K562 (cell line): ENCODE results near the gene SRPRA. TPM values are rescaled to one million over a fixed set of nuclear protein-coding genes. Genes with fewer than 3 reads are reported as not detected.

ENCODE experiments used
- ARHGAP35 ChIP-seq: fragments of 450-650 bp; IDR thresholded peaks from 2 replicates; pipeline ENCODE4 v1.6.1; 2018; ENCODE audit not compliant: partially characterized antibody
- BACH1 ChIP-seq: fragments of 200-800 bp; sonication (Bioruptor generic); IDR thresholded peaks from 2 replicates; pipeline ENCODE4 v1.6.1; 2016; ENCODE audit warnings: missing genetic modification characterization, missing compliant biosample characterization
- CREM ChIP-seq: IDR thresholded peaks from 2 replicates; pipeline ENCODE4 v1.6.1; 2014; ENCODE audit warnings: antibody characterized with exemption, low read depth
- GATAD2A ChIP-seq: fragments of 450-650 bp; IDR thresholded peaks from 2 replicates; pipeline ENCODE4 v1.6.1; 2017
- GTF3C2 ChIP-seq: IDR thresholded peaks from 3 replicates; pipeline ENCODE4 v1.6.1; 2011; ENCODE audit warnings: borderline replicate concordance, mild to moderate bottlenecking, moderate library complexity; ENCODE audit not compliant: insufficient read length; ENCODE audit errors: extremely low read depth
- NEUROD1 ChIP-seq: fragments of 150-350 bp; IDR thresholded peaks from 2 replicates; pipeline ENCODE4 v1.6.1; 2014; ENCODE audit warnings: borderline replicate concordance, low read length, low read depth; ENCODE audit not compliant: partially characterized antibody
- NUFIP1 ChIP-seq: fragments of 450-650 bp; IDR thresholded peaks from 2 replicates; pipeline ENCODE4 v1.6.1; 2018; ENCODE audit not compliant: partially characterized antibody
- STAG1 ChIP-seq: sonication (generic); formaldehyde crosslinking; IDR thresholded peaks from 2 replicates; pipeline ENCODE4 v1.5.0; 2020; ENCODE audit warnings: missing genetic modification reagents, borderline replicate concordance
- TRIM25 ChIP-seq: fragments of 450-650 bp; IDR thresholded peaks from 2 replicates; pipeline ENCODE4 v1.7.0; 2016; ENCODE audit warnings: borderline replicate concordance
- ZNF395 ChIP-seq: fragments of 200-800 bp; sonication (Bioruptor generic); IDR thresholded peaks from 2 replicates; pipeline ENCODE4 v1.6.1; 2017; ENCODE audit warnings: missing genetic modification characterization, missing compliant biosample characterization
- ZNF449 ChIP-seq: fragments of 250-450 bp; sonication (Bioruptor Pico); IDR thresholded peaks from 2 replicates; pipeline ENCODE4 v1.8.0; 2022; ENCODE audit warnings: moderate library complexity, mild to moderate bottlenecking, inconsistent platforms
- ZNF518B ChIP-seq: fragments of 250-450 bp; sonication (Bioruptor Pico); IDR thresholded peaks from 2 replicates; pipeline ENCODE4 v1.5.0; 2021; ENCODE audit warnings: mild to moderate bottlenecking, moderate library complexity
- ZNF655 ChIP-seq: fragments of 250-450 bp; sonication (Bioruptor Pico); IDR thresholded peaks from 2 replicates; pipeline ENCODE4 v1.5.0; 2021
- polyA plus RNA-seq, 8 experiments: library from polyadenylated mRNA; depleted of rRNA in 4 of 8; stranded (reverse) in 5 of 8; unstranded in 3 of 8; fragments of >200 nt; fragmentation: Nextera tagmentation in 2 of 8; fragmentation: Illumina TruSeq in 1 of 8; extraction: Ambion mirVana in 2 of 8; extraction: Trizol in 1 of 8; gene quantifications; 2 replicates each; pipeline versions ENCODE4 v1.2.1 to v1.2.3, GENCODE V29; 2011 to 2014; ENCODE audit warnings: inconsistent platforms in 1 of 8, missing spikeins in 1 of 8
- total RNA-seq, 7 experiments: library from RNA; depleted of rRNA in 6 of 7; stranded (reverse); fragments of >200 nt in 6 of 7; fragmentation: Illumina TruSeq in 2 of 7; extraction: Trizol in 2 of 7; gene quantifications; 2 replicates each; pipeline versions ENCODE4 v1.2.1 to v1.2.3, GENCODE V29; 2011 to 2021; ENCODE audit warnings: low replicate concordance in 1 of 7

SRPRA gene
- total and polyA plus RNA-seq, 9 of the 15 experiments (the other 6 are each of a cell fraction or from before 2014, with no cell fraction given): 33.5 to 124 (median 80.0) TPM

- no peak for TF ChIP-seq ZNF655 (CRISPR knock-in tag)
- TF ChIP-seq ZNF395: peak; percentile 76; the same call in 1 of the 2 replicates
- TF ChIP-seq GTF3C2: no peak
- no peak for TF ChIP-seq ARHGAP35
- TF ChIP-seq NUFIP1: no peak
- TF ChIP-seq ZNF449 (CRISPR knock-in tag): no peak
- TF ChIP-seq NEUROD1: no peak
- TF ChIP-seq STAG1 (CRISPR knock-in tag): no peak
- TF ChIP-seq TRIM25: no peak
- peak; percentile 57; the same call in 1 of the 2 replicates for TF ChIP-seq CREM
- TF ChIP-seq BACH1: no peak
- TF ChIP-seq ZNF518B: no peak
- peak; percentile 88 for TF ChIP-seq GATAD2A
Measured at GRCh38 chr11:126303623-126304456, 35.1 kb upstream of the SRPRA start, which contains the start of gene DCPS (continued).
